Stimulated activated naive CD8-positive, alpha-beta T cell treated with anti-CD3 and anti-CD28 coated beads, Interleukin-15, amount 100 ng/mL, for 72 hours (primary cell): Measurements from ENCODE around the gene HTR1E.

Experiments
- ATAC-seq: fragments of 150-1000 bp; cut with Tn5 transposase; 2 replicates; pipeline ENCODE4 v1.10.0; 2021; ENCODE audit warnings: mild to moderate bottlenecking, moderate library complexity
- DNase-seq, 2 donors: peaks; one replicate each; pipeline ENCODE4 v3.0.0; 2021 to 2022
- H3K27ac Mint-ChIP-seq, 2 donors: one replicate each; pipeline ENCODE4 v1.8.0; 2022; ENCODE audit warnings: mild to moderate bottlenecking in 2 of 2, mixed read lengths in 2 of 2, moderate library complexity in 2 of 2
- H3K27me3 Mint-ChIP-seq: one replicate; pipeline ENCODE4 v1.8.0; 2022; ENCODE audit warnings: mixed read lengths
- H3K4me1 Mint-ChIP-seq: one replicate; pipeline ENCODE4 v1.8.0; 2022; ENCODE audit warnings: mild to moderate bottlenecking, mixed read lengths
- H3K4me3 Mint-ChIP-seq, 2 donors: one replicate each; pipeline ENCODE4 v1.8.0; 2022; ENCODE audit warnings: mild to moderate bottlenecking in 2 of 2, mixed read lengths in 2 of 2, moderate library complexity in 1 of 2
- H3K9me3 Mint-ChIP-seq, 2 donors: one replicate each; pipeline ENCODE4 v1.8.0; 2022; ENCODE audit warnings: mixed read lengths in 2 of 2

The HTR1E gene

DNA sequence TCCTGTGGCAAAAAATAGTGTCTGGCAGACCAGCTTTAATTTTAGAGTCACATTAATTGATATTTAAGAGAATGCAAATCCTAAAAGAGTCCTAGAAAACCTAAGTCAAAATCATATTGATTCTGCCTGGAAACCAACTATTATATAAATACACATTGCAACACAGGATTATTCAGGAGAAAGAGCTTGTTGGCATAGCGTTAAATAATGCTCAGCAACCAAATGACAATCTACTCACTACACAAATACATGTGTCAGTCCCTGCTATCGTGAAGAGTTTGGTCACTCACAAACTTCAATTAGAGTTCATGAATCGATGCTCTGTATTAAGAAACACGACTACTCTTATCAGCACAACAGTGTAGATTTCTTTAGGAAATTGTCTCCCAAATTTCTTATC lies 103.4 kb downstream of the HTR1E start:
- no peaks in the 10 kb centered on the region for H3K9me3 Mint-ChIP-seq
- H3K4me3 Mint-ChIP-seq = no peak overlapping the region
- ATAC-seq (no peak), DNase-seq (no peak)
- H3K27ac Mint-ChIP-seq = no peak overlapping the region
- no peaks in the 10 kb centered on the region for H3K27me3 Mint-ChIP-seq
- H3K4me1 Mint-ChIP-seq = no peaks in the 10 kb centered on the region

DNA sequence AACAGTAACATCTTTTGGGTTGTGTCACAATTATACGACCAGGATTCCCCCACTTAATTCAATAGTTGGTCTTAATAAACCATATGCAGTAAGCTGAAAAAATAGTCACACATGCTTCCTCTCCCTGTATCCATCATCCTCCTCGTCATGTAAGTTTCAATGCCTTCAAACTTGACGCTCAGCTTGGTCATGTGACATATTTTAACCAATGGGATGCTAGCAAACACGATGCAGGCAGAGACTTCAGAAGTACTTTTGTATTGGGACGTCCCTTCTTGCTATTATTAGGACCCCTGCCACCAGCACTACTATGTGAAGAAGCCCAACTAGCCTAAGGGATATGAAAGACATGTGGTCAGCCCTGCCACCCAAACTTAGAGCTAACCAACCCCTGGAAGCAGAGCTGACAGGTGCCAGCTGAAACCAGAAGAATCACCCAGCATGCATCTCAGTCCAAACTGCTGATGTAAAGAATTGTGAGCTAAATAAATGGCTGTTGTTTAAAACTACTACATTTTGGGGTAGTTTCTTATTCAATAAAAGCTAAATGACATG lies 108.3 kb downstream of the HTR1E start:
- ATAC-seq (no peak), DNase-seq (no peak)
- H3K4me3 Mint-ChIP-seq = no peak overlapping the region
- no peaks in the 10 kb centered on the region for H3K9me3 Mint-ChIP-seq
- H3K27me3 Mint-ChIP-seq = peaks cover 11% of the 10 kb centered on the region
- no peak overlapping the region for H3K27ac Mint-ChIP-seq
- no peaks in the 10 kb centered on the region for H3K4me1 Mint-ChIP-seq

DNA sequence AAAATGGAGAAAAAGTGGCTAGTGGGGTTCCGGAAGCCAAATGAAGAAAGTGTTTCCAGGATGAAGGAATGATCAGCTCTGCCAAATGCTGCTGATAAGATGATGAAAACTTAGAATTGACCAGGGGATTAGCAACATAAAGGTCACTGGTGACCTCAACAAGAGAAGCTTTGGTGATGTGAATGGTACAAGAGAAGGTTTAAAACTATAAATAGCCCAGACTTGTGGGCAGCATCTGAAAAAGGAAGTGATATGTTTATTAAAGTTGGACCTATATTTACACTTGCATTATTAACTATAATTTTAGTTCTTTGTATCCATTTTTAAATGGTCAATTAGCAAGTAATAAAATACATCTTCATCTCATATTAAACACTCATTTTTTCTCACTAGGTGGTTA lies 112.5 kb downstream of the HTR1E start:
- no peak overlapping the region for H3K4me3 Mint-ChIP-seq

DNA sequence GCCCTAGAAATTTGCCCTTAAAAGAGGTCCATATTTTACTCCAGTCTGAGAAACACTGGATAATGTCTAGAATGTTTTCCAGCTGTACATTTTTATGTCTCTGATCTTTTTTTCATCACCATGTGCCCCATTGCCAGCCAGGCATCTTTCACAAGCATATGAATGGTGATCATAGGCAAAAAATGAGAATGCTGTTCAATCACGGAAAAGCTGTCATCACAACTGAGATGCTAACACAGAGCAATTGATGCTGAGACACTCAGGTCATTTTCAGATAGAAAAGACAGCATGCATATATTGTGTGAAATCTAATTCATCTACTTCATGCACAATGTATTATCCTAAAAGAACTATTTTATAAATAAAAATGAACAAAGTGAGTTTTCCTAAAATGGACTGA lies 116.0 kb downstream of the HTR1E start:
- Mint-ChIP-seq H3K9me3 (no peaks in the 10 kb centered on the region), H3K4me3 (no peak overlapping the region), H3K27ac (no peak overlapping the region), H3K4me1 (no peaks in the 10 kb centered on the region), H3K27me3 (peaks cover 11% of the 10 kb centered on the region)
- DNase-seq (no peak), ATAC-seq (no peak)

More for the DNA sequence above, 112.5 kb downstream of the HTR1E start:
- Mint-ChIP-seq H3K27me3 (peaks cover 11% of the 10 kb centered on the region), H3K9me3 (no peaks in the 10 kb centered on the region), H3K4me1 (no peaks in the 10 kb centered on the region), H3K27ac (no peak overlapping the region)
- no peak for DNase-seq
- ATAC-seq = no peak

DNA sequence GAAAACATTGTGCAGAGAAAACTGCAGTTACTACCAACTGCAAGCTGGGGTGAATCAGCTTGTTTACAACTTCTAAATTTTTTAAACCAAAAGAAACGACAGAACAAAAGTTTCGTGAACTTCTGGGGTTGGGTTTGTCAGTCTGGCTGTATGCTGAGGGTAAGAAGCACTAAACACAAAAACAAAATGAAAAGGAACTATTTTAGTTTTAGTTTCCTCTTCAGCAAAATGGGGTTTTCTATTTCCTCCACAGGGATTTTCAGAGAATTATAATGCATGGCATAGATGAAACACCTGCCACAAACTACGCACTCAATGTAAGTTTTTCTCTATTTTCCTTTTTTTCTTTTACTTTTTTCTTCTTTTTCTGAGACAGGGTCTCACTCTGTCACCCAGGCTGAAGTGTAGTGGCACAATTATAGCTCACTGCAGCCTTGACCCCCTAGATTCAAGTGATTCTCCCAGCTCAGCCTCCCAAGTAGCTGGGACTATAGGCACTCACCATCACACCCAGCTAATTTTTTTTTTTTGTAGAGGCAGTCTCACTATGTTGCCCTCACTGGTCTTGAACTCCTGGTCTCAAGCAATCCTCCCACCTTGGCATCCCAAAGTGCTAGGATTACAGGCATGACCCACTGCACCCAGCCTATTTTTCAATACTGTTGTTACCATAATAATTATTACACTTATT lies 117.0 kb downstream of the HTR1E start:
- ATAC-seq = no peak
- no peak overlapping the region for H3K4me3 Mint-ChIP-seq

DNA sequence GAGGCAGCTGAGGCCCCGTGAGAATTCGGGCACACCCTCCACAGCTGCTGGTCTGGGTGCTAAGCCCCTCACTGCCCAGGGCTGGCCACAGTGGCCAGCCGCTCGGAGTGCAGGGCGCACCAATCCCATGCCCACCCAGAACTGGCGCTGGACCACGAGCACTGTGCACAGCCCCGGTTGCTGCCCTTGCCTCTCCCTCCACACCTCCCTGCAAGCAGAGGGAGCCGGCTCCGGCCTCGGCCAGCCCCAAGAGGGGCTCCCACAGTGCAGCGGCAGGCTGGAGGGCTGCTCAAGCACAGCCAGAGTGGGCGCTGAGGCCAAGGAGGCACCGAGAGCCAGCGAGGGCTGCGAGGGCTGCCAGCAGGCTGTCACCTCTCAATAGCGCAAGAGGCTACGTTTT lies 122.6 kb downstream of the HTR1E start:
- no peaks in the 10 kb centered on the region for H3K9me3 Mint-ChIP-seq
- H3K4me3 Mint-ChIP-seq = no peak overlapping the region
- no peaks in the 10 kb centered on the region for H3K4me1 Mint-ChIP-seq

More for the DNA sequence above, 117.0 kb downstream of the HTR1E start:
- no peaks in the 10 kb centered on the region for H3K9me3 Mint-ChIP-seq
- no peak for DNase-seq
- no peaks in the 10 kb centered on the region for H3K4me1 Mint-ChIP-seq
- peaks cover 3% of the 10 kb centered on the region for H3K27me3 Mint-ChIP-seq
- H3K27ac Mint-ChIP-seq = peak overlapping the region in 1 of 2 donors; percentile 14

DNA sequence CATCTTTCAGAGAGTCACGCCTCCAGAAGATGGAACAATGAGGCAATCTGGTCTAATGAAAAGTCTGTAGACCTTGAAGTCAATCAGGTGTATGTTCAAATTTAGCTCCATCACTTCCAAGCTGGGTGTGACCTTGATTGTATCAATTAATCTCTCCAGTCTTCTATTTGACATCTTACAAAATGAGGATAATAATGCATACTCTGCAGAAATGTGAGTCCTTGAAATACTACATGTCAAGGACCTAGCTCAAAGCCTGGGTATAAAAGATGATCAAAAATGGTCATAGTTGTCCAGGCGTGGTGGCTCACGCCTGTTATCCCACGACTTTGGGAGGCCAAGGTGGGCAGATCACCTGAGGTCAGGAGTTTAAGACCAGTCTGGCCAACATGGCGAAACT lies 127.8 kb downstream of the HTR1E start:
- no peaks in the 10 kb centered on the region for H3K4me1 Mint-ChIP-seq
- no peak overlapping the region for H3K27ac Mint-ChIP-seq
- DNase-seq (no peak), ATAC-seq (no peak)
- peaks cover 17% of the 10 kb centered on the region for H3K27me3 Mint-ChIP-seq
- no peaks in the 10 kb centered on the region for H3K9me3 Mint-ChIP-seq
- H3K4me3 Mint-ChIP-seq = no peak overlapping the region

More for the DNA sequence above, 122.6 kb downstream of the HTR1E start:
- Mint-ChIP-seq H3K27ac (no peak overlapping the region), H3K27me3 (peaks cover 16% of the 10 kb centered on the region)
- DNase-seq (no peak), ATAC-seq (peak; percentile 64)
